IPS-20b (cell line): ENCODE results near the gene C1QTNF6.

Experiments used
- H3K27ac ChIP-seq: one replicate; pipeline ENCODE4 v1.5.1; 2013; ENCODE audit warnings: low read length
- H3K27me3 ChIP-seq: 2 replicates; pipeline ENCODE4 v1.6.1; 2013; ENCODE audit warnings: mild to moderate bottlenecking, low read length, inconsistent platforms; ENCODE audit not compliant: insufficient read depth
- H3K36me3 ChIP-seq: 2 replicates; pipeline ENCODE4 v1.6.1; 2013; ENCODE audit warnings: low read depth, mild to moderate bottlenecking, inconsistent platforms, low read length, moderate library complexity; ENCODE audit not compliant: insufficient read depth
- H3K4me1 ChIP-seq: 2 replicates; pipeline ENCODE4 v1.6.1; 2013; ENCODE audit warnings: mild to moderate bottlenecking, control low read depth, inconsistent platforms, low read length, moderate library complexity; ENCODE audit not compliant: insufficient read depth
- H3K4me3 ChIP-seq: 2 replicates; pipeline ENCODE4 v1.5.1; 2013; ENCODE audit warnings: mild to moderate bottlenecking, low read length, inconsistent platforms
- H3K9ac ChIP-seq: 2 replicates; pipeline ENCODE4 v1.6.1; 2013; ENCODE audit warnings: low read depth, mild to moderate bottlenecking, inconsistent platforms, low read length, moderate library complexity
- H3K9me3 ChIP-seq: 2 replicates; pipeline ENCODE4 v1.6.1; 2013; ENCODE audit warnings: mild to moderate bottlenecking, low read depth, low read length, inconsistent platforms; ENCODE audit not compliant: insufficient read depth

The C1QTNF6 gene

DNA sequence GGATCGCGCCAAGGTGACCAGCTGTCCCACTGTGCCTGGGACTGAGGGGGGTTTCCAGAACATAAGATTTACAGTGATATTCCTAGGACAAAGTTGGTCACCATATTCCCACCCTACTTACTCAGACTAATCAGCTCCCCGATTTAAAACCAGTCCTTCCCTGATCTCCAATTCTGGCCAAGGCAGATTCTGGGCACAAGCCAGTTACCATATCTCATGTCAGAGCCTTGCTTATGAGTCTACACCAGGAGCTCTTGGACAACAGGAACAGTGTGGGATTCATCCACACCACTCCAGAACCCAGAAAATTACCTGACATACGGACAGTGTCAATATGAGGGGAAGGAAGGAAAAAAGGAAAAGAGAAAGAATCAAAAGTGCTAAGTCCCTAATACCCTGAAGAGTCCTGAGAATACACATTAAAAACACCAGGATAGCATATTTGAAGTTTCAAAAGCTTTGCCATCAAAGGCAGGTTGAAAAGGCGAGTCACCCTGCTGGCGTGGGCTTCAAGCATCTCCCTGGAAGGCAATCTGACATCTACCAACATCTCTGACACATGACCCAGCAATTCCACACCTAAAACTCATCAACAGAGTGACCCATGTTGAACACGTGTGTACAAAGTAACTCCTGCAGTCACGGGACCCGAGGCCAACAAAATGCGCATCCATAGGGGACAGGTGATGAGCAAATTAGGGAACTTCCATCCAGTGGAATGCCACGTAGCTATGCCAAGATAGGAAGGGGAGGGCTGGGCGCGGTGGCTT, 30.3 kb downstream of the C1QTNF6 start:
- H3K27me3 ChIP-seq: no peaks in the 10 kb centered on the region

DNA sequence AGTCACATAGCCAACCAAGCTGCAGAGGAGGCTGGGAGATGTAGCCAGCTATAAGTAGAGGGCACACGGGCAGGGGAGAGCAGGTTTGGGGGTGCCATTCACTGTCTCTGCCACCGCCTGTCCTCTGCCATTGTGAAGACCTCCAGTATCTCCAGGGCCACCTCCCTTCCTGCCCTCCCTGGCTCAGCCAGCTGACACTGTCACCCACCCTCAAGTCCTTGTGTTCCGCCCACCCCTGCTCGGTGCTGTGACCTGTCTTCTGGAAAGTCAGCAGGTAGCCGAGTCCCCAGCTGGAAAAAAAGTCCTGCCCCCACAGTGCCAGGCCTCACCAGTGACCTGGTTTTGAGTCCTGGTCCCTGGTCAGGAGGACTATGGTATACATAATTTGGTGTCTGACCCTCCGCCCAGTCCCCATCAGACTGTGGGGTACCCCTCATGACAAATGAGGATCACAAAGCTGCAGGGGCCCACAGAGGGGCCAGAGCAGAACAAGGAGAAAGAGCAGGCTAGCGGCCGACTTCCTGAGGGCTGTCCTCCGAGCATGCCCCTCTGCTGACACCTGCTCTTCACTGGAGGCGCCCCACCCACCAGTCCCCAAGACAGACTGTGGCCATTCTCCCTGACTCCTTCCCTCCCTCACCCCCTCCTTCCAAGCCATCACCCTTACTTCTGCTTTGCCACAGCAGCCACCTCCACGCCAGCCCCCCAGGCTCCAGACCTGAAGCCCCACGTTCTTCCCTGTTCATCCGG, 31.2 kb downstream of the C1QTNF6 start:
- no peaks in the 10 kb centered on the region for H3K4me1 ChIP-seq
- H3K9me3 ChIP-seq: peaks cover 6% of the 10 kb centered on the region
- H3K27ac ChIP-seq: no peak overlapping the region
- H3K9ac ChIP-seq: no peak overlapping the region
- H3K4me3 ChIP-seq: no peak overlapping the region
- no peaks in the 10 kb centered on the region for H3K36me3 ChIP-seq
- H3K27me3 ChIP-seq: no peaks in the 10 kb centered on the region

More for the DNA sequence above, 30.3 kb downstream of the C1QTNF6 start:
- Histone ChIP-seq H3K4me3 (no peak overlapping the region), H3K9ac (no peak overlapping the region), H3K4me1 (no peaks in the 10 kb centered on the region), H3K9me3 (peaks cover 6% of the 10 kb centered on the region), H3K36me3 (no peaks in the 10 kb centered on the region), H3K27ac (no peak overlapping the region)

DNA sequence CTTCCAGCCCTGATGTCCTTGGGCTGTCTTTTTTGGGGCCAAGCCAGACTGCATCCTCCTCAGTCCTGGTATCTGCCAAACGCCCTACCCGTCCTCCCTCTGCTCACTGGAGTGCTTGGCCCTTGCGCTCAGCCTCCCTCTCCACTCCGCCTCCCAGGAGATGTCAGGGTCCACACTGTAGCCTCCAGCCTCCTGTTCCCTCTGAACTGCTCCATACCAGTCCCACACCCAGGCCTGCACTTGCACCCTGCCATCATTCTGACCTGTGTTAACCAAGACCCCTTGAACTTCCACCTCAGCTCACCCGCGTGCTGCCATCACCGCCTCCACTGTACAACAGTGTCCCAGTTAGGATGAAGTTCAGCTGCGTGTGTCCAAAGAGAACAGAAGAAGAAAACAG, 32.1 kb downstream of the C1QTNF6 start:
- no peaks in the 10 kb centered on the region for H3K4me1 ChIP-seq

DNA sequence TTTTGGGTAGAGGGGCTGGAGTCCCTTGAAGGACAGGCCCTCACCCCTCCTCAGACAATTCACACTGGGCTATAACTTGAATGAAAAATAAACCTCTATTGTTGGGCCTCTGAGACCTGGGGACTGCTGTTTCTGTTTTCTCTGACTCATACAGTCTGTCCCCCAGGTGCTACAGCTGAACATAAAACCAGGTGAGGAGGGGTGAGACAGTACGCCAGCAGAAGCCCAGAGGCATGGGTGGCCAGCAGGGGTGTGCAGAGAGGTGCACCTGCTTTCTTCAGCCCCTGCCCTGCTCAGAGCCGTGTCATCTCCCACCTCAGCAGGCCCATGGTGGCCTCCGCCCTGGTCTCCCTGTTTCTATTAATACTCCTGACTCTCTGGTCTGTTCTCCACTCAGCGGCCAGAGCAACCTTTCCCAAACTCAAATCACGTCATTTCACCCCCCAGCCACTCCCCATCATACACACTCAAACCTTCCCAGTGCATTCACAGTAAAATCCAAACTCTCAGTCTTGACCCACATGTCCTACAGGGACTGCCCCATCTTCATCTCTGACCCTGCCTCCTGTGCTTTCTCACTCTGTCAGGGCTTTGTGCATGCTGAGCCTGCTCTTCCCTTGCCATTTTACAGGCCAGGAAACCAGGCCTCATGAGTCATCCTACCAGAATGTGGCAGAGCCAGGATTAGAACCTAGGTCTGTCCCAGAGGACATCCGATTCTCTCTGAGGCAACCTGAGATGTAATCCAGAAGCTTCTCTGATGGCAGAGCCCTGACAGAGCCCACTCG, 32.9 kb downstream of the C1QTNF6 start:
- no peak overlapping the region for H3K27ac ChIP-seq
- no peaks in the 10 kb centered on the region for H3K4me1 ChIP-seq
- no peaks in the 10 kb centered on the region for H3K9me3 ChIP-seq
- no peak overlapping the region for H3K4me3 ChIP-seq
- no peak overlapping the region for H3K9ac ChIP-seq
- no peaks in the 10 kb centered on the region for H3K27me3 ChIP-seq
- no peaks in the 10 kb centered on the region for H3K36me3 ChIP-seq

More for the DNA sequence above, 32.1 kb downstream of the C1QTNF6 start:
- Histone ChIP-seq H3K27me3 (no peaks in the 10 kb centered on the region), H3K9me3 (no peaks in the 10 kb centered on the region), H3K9ac (no peak overlapping the region), H3K27ac (no peak overlapping the region), H3K36me3 (no peaks in the 10 kb centered on the region), H3K4me3 (no peak overlapping the region)

DNA sequence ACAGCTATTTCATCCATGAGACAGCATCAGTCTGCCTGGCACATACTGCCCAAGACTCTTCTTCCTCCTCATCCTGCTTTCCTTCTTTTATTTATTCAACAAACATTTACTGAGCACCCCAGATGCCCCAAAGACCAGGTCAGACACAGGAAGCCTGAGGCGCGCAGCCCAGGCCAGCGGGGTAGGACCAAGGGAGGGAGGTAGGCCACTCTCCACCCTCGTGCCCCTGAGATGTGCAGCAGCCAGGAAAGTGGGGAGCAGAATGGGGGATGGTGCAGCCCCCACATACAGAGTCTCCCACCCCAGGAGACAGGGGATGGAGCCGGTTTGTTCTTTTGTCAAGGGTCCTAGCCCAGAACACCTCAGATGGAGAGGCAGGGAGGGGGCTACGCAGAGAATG, 34.1 kb downstream of the C1QTNF6 start:
- Histone ChIP-seq H3K9ac (no peak overlapping the region), H3K36me3 (no peaks in the 10 kb centered on the region), H3K4me3 (no peak overlapping the region), H3K9me3 (no peaks in the 10 kb centered on the region), H3K4me1 (0 out of 2 replicates have a peak, but pooled peaks cover 3% of the 10 kb centered on the region), H3K27ac (no peak overlapping the region), H3K27me3 (no peaks in the 10 kb centered on the region; the same call in 1 of the 2 replicates)

DNA sequence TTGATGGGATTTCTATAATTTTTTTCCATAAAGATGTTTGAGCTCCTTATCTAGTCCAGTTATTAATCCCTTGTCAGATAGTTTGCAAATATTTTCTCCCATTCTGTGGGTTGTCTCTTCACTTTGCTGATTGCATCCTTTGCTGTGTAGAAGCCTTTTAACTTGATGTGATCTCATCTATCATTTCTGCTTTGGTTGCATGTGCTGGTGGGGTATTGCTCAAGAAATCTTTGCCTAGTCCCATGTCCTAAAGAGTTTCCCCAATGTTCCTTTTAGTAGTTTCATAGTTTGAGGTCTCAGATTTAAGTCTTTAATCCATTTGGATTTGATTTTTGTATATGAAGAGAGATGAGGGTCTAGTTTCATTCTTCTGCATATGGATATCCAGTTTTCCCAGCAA, 36.6 kb downstream of the C1QTNF6 start:
- H3K27ac ChIP-seq: no peak overlapping the region
- 0 out of 2 replicates have a peak, but pooled peaks cover 3% of the 10 kb centered on the region for H3K4me1 ChIP-seq
- H3K4me3 ChIP-seq: no peak overlapping the region
- H3K9me3 ChIP-seq: no peaks in the 10 kb centered on the region
- H3K27me3 ChIP-seq: no peaks in the 10 kb centered on the region; the same call in 1 of the 2 replicates
- no peaks in the 10 kb centered on the region for H3K36me3 ChIP-seq
- H3K9ac ChIP-seq: no peak overlapping the region

DNA sequence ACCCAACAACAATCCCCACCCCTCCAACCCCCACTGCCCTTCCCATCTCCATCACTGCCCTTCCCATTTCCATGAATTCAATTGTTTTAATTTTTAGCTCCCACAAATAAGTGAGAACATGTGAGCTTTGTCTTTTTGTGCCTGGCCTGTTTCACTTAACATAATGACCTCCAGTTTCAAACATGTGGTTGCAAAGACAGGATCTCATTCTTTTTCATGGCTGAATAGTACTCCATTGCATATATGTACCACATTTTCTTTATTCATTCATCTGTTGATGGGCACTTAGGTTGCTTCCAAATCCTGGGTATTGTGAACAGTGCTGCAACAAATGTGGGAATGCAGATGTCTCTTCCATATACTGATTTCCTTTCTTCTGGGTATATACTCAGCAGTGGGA, 37.3 kb downstream of the C1QTNF6 start:
- H3K27ac ChIP-seq: no peak overlapping the region
- H3K27me3 ChIP-seq: peaks cover 3% of the 10 kb centered on the region; the same call in 1 of the 2 replicates
- 0 out of 2 replicates have a peak, but pooled peaks cover 3% of the 10 kb centered on the region for H3K4me1 ChIP-seq
- H3K36me3 ChIP-seq: no peaks in the 10 kb centered on the region
- H3K9me3 ChIP-seq: no peaks in the 10 kb centered on the region
- H3K4me3 ChIP-seq: no peak overlapping the region
- no peak overlapping the region for H3K9ac ChIP-seq

DNA sequence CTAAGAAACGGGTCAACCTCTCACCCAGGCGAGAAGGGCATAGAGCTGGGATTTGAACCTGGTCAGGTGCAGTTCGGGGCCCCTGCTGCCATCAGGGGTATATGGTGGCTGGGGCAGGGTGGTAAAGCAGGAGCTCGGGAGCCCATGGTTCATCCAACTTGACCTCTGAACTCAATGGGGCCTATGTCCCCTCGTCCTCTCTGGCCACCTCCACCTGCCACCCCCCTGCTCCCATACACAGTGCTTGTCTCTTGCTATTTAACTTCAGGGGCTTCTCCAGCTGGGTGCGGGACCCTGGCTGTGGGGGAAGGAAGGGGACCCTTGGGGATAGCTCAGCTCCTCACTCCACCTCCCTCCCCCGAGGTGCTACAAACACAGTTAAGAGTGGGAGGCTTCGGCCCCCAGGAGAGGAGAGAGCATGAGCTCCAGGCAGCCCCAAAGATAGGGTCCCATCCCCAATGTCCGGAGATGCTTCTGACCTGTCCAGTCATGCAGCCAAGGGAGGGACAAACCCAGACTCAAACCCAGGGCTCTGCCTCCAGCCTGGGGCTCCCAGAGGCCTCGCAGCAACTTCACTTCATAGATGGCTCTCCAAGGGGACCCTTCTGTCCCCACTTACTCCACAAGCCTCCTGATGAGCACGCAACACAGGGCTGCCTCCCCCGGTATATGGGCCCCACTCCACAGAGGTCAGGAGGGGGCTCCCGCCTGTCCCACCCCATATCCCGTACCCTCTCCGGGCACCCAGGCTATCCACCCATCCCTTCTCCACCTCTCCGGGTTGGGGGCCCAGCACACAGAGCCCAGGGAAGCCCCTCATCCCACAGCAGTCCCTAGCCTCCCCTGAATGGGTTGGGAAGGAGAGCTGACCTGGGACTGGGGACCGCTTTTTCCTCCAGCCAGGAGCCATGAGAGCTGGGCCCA, 39.0 kb downstream of the C1QTNF6 start:
- H3K4me1 ChIP-seq: 0 out of 2 replicates have a peak, but pooled peaks cover 3% of the 10 kb centered on the region
- peaks cover 4% of the 10 kb centered on the region; the same call in 1 of the 2 replicates for H3K27me3 ChIP-seq
- H3K4me3 ChIP-seq: no peak overlapping the region
- no peaks in the 10 kb centered on the region for H3K9me3 ChIP-seq
- H3K36me3 ChIP-seq: no peaks in the 10 kb centered on the region
- H3K9ac ChIP-seq: no peak overlapping the region
- no peak overlapping the region for H3K27ac ChIP-seq

DNA sequence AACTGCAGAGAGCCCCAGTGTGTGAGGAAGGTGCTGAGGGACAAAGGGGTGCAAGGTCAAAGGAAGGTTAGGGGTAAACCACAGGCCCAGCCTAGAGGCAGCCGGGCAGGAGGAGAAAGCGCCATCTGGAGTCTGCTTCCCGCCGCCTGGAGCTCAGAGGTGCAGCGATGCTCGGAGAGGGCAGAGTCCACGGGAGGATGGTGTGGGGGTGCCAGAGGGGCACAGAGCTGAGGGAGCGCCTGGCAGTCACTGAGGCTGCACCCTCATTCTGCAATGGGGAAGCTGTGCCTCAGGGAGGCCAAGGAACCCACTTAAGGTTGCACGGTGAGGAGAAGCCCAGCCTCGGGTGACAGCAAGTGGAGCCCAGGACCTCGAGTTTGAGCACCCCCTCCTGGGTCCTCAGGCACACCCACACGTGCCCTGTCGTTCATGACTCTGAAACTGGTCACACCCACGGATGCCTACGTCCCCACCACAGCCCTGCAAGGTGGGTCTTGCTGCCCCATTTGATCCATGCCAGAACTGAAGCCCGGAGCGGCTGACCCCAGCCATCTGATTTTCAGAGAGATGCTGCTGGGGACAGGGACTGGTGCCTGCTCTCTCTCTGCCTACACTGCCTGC, 39.9 kb downstream of the C1QTNF6 start:
- H3K36me3 ChIP-seq: no peaks in the 10 kb centered on the region
- no peak overlapping the region for H3K27ac ChIP-seq
- no peak overlapping the region for H3K4me3 ChIP-seq
- H3K9me3 ChIP-seq: no peaks in the 10 kb centered on the region
- H3K4me1 ChIP-seq: 0 out of 2 replicates have a peak, but pooled peaks cover 3% of the 10 kb centered on the region
- no peak overlapping the region for H3K9ac ChIP-seq
- peaks cover 4% of the 10 kb centered on the region; the same call in 1 of the 2 replicates for H3K27me3 ChIP-seq

DNA sequence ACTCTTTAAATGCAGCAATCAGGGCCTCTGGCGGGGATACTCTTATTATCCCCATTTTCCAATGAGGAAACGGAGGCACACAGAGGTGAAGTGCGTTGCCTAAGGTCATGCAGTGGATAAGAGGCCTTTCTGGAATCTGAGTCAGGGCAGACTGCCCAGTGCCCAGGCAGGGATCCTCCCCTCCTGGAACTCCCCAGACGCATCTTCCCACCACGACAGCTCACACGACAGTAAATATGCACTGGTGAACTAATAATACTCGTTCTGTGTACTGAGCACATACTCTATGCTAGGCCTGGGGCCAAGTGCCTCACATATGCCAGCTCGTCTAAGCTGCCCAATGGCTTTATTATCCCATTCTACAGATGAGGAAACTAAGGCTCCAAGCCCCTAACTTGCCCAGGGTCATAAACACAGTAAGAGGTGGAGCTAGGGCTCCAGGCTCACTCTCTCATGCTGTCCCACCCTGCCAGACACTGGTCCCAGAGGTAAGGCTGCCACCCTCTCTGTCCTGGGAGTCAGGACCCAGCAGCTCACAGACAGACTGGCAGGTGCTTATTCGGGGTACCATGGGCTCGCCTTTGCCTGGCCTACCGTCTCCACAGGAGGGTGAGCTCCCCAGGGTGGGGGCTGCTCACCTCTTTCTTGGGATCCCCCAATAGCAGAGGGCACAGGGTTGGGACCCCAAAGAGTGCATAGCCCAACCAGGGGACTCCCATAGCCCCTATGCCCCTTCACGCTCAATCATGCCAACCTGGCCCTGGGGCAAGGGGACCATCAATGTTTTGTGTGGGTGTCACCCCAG, 40.7 kb downstream of the C1QTNF6 start:
- Histone ChIP-seq H3K9me3 (no peaks in the 10 kb centered on the region), H3K27ac (no peak overlapping the region), H3K9ac (no peak overlapping the region), H3K4me3 (no peak overlapping the region), H3K36me3 (no peaks in the 10 kb centered on the region), H3K4me1 (0 out of 2 replicates have a peak, but pooled peaks cover 3% of the 10 kb centered on the region), H3K27me3 (peaks cover 4% of the 10 kb centered on the region; the same call in 1 of the 2 replicates)
